WTC11 (cell line): ENCODE measurements around the gene TIMP2. TPM values are rescaled to one million over a fixed set of nuclear protein-coding genes. Genes with fewer than 3 reads are reported as not detected.

Experiments used
- ATAC-seq: fragments of 200-7000 bp; cut with Tn5 transposase; 2 replicates; pipeline ENCODE4 v1.10.0; 2021; ENCODE audit warnings: mild to moderate bottlenecking, moderate library complexity
- CTCF ChIA-PET: fragments of 300-600 bp; sonication (Branson Sonifier 250); formaldehyde crosslinking; loops from one replicate; lab custom pipeline; 2021; ENCODE audit warnings: antibody characterized with exemption; lab: Charles Lee
- POLR2A ChIA-PET: fragments of 350-600 bp; sonication (Branson Sonifier 250); formaldehyde crosslinking; loops from one replicate; lab custom pipeline; 2021; ENCODE audit warnings: antibody characterized with exemption; lab: Charles Lee
- DNase-seq: peaks from one replicate; pipeline ENCODE4 v3.0.0; 2021; ENCODE audit warnings: low spot score
- H3K27ac Mint-ChIP-seq: 2 replicates; pipeline ENCODE4 v1.8.0; 2021; ENCODE audit warnings: mixed read lengths
- H3K27me3 Mint-ChIP-seq: 2 replicates; pipeline ENCODE4 v1.8.0; 2021; ENCODE audit warnings: low read depth, mild to moderate bottlenecking, moderate library complexity, mixed read lengths
- H3K36me3 Mint-ChIP-seq: 2 replicates; pipeline ENCODE4 v1.8.0; 2021; ENCODE audit warnings: mixed read lengths
- H3K4me1 Mint-ChIP-seq: 2 replicates; pipeline ENCODE4 v1.8.0; 2022; ENCODE audit warnings: mixed read lengths
- H3K4me3 Mint-ChIP-seq: 2 replicates; pipeline ENCODE4 v1.8.0; 2021; ENCODE audit warnings: mild to moderate bottlenecking, moderate library complexity, mixed read lengths
- H3K9me3 Mint-ChIP-seq: 2 replicates; pipeline ENCODE4 v1.8.0; 2021; ENCODE audit warnings: mixed read lengths
- ATF1 ChIP-seq: sonication (generic); formaldehyde crosslinking; IDR thresholded peaks from 2 replicates; pipeline ENCODE4 v1.8.1; 2023; ENCODE audit warnings: mild to moderate bottlenecking, moderate library complexity, missing genetic modification reagents
- CREB1 ChIP-seq: sonication (generic); formaldehyde crosslinking; IDR thresholded peaks from 2 replicates; pipeline ENCODE4 v1.8.0; 2023; ENCODE audit warnings: mild to moderate bottlenecking, missing genetic modification reagents
- GABPB1 ChIP-seq: sonication (generic); formaldehyde crosslinking; IDR thresholded peaks from 2 replicates; pipeline ENCODE4 v1.8.1; 2023; ENCODE audit warnings: mild to moderate bottlenecking, missing genetic modification reagents
- IRF2 ChIP-seq: sonication (generic); formaldehyde crosslinking; IDR thresholded peaks from 2 replicates; pipeline ENCODE4 v1.8.0; 2022; ENCODE audit warnings: low read depth, missing genetic modification reagents, borderline replicate concordance
- NR2C2 ChIP-seq: sonication (generic); formaldehyde crosslinking; IDR thresholded peaks from 2 replicates; pipeline ENCODE4 v1.8.0; 2022; ENCODE audit warnings: mild to moderate bottlenecking, missing genetic modification reagents
- RORB ChIP-seq: fragments of 250-450 bp; sonication (Bioruptor Pico); IDR thresholded peaks from 2 replicates; pipeline ENCODE4 v1.9.0; 2021; ENCODE audit warnings: mild to moderate bottlenecking
- TEAD4 ChIP-seq: sonication (generic); formaldehyde crosslinking; IDR thresholded peaks from 2 replicates; pipeline ENCODE4 v1.8.0; 2022; ENCODE audit warnings: mild to moderate bottlenecking, missing genetic modification reagents
- ZNF121 ChIP-seq: sonication (generic); formaldehyde crosslinking; IDR thresholded peaks from 2 replicates; pipeline ENCODE4 v1.8.0; 2023; ENCODE audit warnings: missing genetic modification reagents
- total RNA-seq: library from RNA; stranded (reverse); gene quantifications from 3 replicates; pipeline ENCODE4 v1.2.3, GENCODE V29; 2021
- TF ChIP-seq, protein P1 (sequence below): sonication (generic); formaldehyde crosslinking; IDR thresholded peaks from 2 replicates; pipeline ENCODE4 v1.8.1; 2023; ENCODE audit warnings: mild to moderate bottlenecking, missing genetic modification reagents, borderline replicate concordance
- TF ChIP-seq, protein P2 (sequence below): fragments of 250-450 bp; sonication (Bioruptor Pico); IDR thresholded peaks from 2 replicates; pipeline ENCODE4 v1.9.0; 2021; ENCODE audit warnings: mild to moderate bottlenecking
- TF ChIP-seq, protein P3 (sequence below): sonication (generic); formaldehyde crosslinking; IDR thresholded peaks from 2 replicates; pipeline ENCODE4 v1.8.0; 2023; ENCODE audit warnings: missing genetic modification reagents
- TF ChIP-seq, protein P4 (sequence below): fragments of 250-450 bp; sonication (Bioruptor Pico); IDR thresholded peaks from 2 replicates; pipeline ENCODE4 v1.9.0; 2021; ENCODE audit warnings: moderate library complexity, mild to moderate bottlenecking, inconsistent platforms, borderline replicate concordance
- TF ChIP-seq, protein P5 (sequence below): fragments of 250-450 bp; sonication (Bioruptor Pico); IDR thresholded peaks from 2 replicates; pipeline ENCODE4 v1.8.0; 2021; ENCODE audit warnings: mild to moderate bottlenecking

The TIMP2 gene
- total RNA-seq, 1 experiment from 2014 or later: 37.1 TPM

DNA sequence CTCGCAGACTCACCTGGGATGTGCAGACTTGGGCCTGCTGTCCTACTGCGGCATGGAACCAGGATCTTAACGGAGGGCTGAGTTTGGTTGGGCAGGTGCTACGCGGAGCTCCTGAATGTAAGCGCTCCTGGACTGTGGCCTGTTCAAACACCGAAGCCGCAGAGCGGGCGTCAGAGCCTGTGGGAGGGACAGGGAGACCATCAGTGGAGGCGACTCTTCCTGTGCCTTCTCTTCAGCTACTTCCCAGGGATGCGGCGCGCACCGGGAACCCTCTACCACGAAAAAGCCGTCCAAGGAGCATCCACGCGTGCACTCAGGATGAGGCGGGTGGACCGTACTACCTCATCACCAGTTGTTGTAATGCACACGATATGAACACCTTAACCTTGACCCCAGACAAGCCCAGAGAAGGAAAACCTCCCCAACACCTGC, 86.6 kb downstream of the TIMP2 start:
- Mint-ChIP-seq H3K36me3 (peaks cover 37% of the 10 kb centered on the region), H3K4me1 (peaks cover 21% of the 10 kb centered on the region), H3K4me3 (peak overlapping the region; percentile 84), H3K27me3 (no peaks in the 10 kb centered on the region), H3K9me3 (no peaks in the 10 kb centered on the region), H3K27ac (peak overlapping the region; percentile 58; the same call in 1 of the 2 replicates)
- ChIA-PET CTCF (interaction anchor here (1.3 kb wide), 1 partner anchor 133 kb away, joined by 3 read pairs; no protein-coding TSS in a partner anchor), POLR2A (no interaction called here)
- peak; percentile 38; the same call in 1 of the 2 replicates for TF ChIP-seq GABPB1 (CRISPR knock-in tag)
- TF ChIP-seq, protein P1, sequence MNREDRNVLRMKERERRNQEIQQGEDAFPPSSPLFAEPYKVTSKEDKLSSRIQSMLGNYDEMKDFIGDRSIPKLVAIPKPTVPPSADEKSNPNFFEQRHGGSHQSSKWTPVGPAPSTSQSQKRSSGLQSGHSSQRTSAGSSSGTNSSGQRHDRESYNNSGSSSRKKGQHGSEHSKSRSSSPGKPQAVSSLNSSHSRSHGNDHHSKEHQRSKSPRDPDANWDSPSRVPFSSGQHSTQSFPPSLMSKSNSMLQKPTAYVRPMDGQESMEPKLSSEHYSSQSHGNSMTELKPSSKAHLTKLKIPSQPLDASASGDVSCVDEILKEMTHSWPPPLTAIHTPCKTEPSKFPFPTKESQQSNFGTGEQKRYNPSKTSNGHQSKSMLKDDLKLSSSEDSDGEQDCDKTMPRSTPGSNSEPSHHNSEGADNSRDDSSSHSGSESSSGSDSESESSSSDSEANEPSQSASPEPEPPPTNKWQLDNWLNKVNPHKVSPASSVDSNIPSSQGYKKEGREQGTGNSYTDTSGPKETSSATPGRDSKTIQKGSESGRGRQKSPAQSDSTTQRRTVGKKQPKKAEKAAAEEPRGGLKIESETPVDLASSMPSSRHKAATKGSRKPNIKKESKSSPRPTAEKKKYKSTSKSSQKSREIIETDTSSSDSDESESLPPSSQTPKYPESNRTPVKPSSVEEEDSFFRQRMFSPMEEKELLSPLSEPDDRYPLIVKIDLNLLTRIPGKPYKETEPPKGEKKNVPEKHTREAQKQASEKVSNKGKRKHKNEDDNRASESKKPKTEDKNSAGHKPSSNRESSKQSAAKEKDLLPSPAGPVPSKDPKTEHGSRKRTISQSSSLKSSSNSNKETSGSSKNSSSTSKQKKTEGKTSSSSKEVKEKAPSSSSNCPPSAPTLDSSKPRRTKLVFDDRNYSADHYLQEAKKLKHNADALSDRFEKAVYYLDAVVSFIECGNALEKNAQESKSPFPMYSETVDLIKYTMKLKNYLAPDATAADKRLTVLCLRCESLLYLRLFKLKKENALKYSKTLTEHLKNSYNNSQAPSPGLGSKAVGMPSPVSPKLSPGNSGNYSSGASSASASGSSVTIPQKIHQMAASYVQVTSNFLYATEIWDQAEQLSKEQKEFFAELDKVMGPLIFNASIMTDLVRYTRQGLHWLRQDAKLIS (CRISPR knock-in tag): no peak
- DNase-seq: no peak
- ATAC-seq: no peak

DNA sequence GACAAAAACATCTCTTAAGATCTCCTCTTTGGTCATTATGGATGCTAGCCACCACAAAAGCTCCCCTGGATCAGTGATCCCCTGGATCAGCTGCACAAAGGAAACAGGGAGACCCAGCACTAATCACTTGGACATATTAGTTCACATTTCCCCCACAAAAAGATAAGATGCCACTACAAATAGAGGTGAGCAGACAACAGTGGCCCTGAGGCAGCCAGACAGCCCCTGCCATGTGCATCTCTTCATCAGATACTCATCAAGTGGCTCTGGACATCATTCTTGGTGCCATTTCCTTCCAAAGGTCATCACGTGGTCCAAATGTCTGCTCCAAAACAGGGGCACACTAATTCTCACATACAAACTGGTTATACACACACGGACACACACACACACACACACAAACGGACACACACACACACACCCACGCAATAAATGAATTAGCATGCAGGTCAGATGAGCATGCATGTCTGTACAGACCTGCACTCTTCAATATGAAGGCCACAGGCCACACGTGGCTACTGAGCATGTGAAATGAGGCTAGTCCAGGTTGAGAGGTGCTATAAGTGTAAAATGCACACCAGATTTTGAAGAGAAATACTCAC, 88.7 kb downstream of the TIMP2 start:
- no peak overlapping the region for H3K4me3 Mint-ChIP-seq
- no peaks in the 10 kb centered on the region for H3K27me3 Mint-ChIP-seq
- ChIA-PET CTCF (no interaction called here), POLR2A (no interaction called here)
- no peaks in the 10 kb centered on the region for H3K9me3 Mint-ChIP-seq
- ATAC-seq (no peak), DNase-seq (no peak)
- no peak for TF ChIP-seq IRF2 (CRISPR knock-in tag)
- no peak for TF ChIP-seq RORB
- no peak for TF ChIP-seq CREB1 (CRISPR knock-in tag)
- TF ChIP-seq, protein P2, sequence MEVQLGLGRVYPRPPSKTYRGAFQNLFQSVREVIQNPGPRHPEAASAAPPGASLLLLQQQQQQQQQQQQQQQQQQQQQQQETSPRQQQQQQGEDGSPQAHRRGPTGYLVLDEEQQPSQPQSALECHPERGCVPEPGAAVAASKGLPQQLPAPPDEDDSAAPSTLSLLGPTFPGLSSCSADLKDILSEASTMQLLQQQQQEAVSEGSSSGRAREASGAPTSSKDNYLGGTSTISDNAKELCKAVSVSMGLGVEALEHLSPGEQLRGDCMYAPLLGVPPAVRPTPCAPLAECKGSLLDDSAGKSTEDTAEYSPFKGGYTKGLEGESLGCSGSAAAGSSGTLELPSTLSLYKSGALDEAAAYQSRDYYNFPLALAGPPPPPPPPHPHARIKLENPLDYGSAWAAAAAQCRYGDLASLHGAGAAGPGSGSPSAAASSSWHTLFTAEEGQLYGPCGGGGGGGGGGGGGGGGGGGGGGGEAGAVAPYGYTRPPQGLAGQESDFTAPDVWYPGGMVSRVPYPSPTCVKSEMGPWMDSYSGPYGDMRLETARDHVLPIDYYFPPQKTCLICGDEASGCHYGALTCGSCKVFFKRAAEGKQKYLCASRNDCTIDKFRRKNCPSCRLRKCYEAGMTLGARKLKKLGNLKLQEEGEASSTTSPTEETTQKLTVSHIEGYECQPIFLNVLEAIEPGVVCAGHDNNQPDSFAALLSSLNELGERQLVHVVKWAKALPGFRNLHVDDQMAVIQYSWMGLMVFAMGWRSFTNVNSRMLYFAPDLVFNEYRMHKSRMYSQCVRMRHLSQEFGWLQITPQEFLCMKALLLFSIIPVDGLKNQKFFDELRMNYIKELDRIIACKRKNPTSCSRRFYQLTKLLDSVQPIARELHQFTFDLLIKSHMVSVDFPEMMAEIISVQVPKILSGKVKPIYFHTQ (CRISPR knock-in tag): no peak
- no peak for TF ChIP-seq TEAD4 (CRISPR knock-in tag)
- H3K27ac Mint-ChIP-seq: no peak overlapping the region; the same call in 1 of the 2 replicates
- peaks cover 57% of the 10 kb centered on the region for H3K36me3 Mint-ChIP-seq
- peaks cover 17% of the 10 kb centered on the region for H3K4me1 Mint-ChIP-seq

DNA sequence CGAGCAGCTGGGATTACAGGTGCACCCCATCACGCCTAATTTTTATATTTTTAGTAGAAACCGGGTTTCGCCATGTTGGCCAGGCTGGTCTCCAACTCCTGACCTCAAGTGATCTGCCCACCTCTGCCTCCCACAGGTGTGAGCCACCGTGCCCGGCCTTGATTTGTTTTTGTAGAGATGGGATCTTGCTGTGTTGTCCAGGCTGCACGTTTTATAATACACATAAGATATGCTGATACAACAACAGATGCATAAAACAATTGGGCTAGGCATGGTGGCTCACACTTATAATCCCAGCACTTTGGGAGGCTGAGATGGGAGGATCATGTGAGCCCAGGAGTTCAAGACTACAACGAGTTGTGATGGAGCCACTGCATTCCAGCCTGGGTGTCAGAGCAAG, 90.6 kb downstream of the TIMP2 start:
- no peak for DNase-seq
- H3K9me3 Mint-ChIP-seq: no peaks in the 10 kb centered on the region
- no peak for ATAC-seq
- TF ChIP-seq, protein P3, sequence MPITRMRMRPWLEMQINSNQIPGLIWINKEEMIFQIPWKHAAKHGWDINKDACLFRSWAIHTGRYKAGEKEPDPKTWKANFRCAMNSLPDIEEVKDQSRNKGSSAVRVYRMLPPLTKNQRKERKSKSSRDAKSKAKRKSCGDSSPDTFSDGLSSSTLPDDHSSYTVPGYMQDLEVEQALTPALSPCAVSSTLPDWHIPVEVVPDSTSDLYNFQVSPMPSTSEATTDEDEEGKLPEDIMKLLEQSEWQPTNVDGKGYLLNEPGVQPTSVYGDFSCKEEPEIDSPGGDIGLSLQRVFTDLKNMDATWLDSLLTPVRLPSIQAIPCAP: no peak
- TF ChIP-seq, protein P4, sequence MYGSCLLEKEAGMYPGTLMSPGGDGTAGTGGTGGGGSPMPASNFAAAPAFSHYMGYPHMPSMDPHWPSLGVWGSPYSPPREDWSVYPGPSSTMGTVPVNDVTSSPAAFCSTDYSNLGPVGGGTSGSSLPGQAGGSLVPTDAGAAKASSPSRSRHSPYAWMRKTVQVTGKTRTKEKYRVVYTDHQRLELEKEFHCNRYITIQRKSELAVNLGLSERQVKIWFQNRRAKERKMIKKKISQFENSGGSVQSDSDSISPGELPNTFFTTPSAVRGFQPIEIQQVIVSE (CRISPR knock-in tag): no peak
- TF ChIP-seq NR2C2 (CRISPR knock-in tag) (no peak), ZNF121 (CRISPR knock-in tag) (peak; percentile 41; the same call in 1 of the 2 replicates)
- no peaks in the 10 kb centered on the region for H3K27me3 Mint-ChIP-seq
- ChIA-PET POLR2A (no interaction called here), CTCF (no interaction called here)
- H3K36me3 Mint-ChIP-seq: peaks cover 69% of the 10 kb centered on the region
- no peak overlapping the region for H3K4me3 Mint-ChIP-seq
- H3K27ac Mint-ChIP-seq: no peak overlapping the region
- peaks cover 13% of the 10 kb centered on the region for H3K4me1 Mint-ChIP-seq

DNA sequence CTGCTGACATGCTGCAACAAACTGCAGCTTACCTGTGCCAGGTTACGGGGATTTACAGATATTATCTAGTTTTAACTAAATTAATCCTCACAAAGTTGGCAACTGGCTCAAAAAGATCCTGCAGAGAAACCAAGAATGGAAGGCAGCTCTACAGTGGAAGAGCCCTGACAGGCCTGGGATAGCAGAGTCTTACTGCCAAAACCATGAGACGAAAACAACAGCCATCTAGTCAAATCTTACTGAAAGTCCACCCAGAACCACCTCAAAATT, 92.7 kb downstream of the TIMP2 start:
- CTCF ChIA-PET: no interaction called here
- no peaks in the 10 kb centered on the region for H3K27me3 Mint-ChIP-seq
- H3K4me1 Mint-ChIP-seq: no peaks in the 10 kb centered on the region
- DNase-seq (no peak), ATAC-seq (no peak)
- no peak for TF ChIP-seq ATF1 (CRISPR knock-in tag)
- TF ChIP-seq, protein P5, sequence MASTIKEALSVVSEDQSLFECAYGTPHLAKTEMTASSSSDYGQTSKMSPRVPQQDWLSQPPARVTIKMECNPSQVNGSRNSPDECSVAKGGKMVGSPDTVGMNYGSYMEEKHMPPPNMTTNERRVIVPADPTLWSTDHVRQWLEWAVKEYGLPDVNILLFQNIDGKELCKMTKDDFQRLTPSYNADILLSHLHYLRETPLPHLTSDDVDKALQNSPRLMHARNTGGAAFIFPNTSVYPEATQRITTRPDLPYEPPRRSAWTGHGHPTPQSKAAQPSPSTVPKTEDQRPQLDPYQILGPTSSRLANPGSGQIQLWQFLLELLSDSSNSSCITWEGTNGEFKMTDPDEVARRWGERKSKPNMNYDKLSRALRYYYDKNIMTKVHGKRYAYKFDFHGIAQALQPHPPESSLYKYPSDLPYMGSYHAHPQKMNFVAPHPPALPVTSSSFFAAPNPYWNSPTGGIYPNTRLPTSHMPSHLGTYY (CRISPR knock-in tag): no peak
- H3K9me3 Mint-ChIP-seq: no peaks in the 10 kb centered on the region
- H3K4me3 Mint-ChIP-seq: no peak overlapping the region
- peaks cover 82% of the 10 kb centered on the region for H3K36me3 Mint-ChIP-seq
- no peak overlapping the region for H3K27ac Mint-ChIP-seq
- POLR2A ChIA-PET: no interaction called here
